Activated B cell treated with CpG ODN at 0.5 μM for 24 hours (primary cell): ENCODE results near the gene PRKG1. TPM values are rescaled to one million over a fixed set of nuclear protein-coding genes. Genes with fewer than 3 reads are reported as not detected.

Experiments
- ATAC-seq: fragments of 200-7000 bp; cut with Tn5 transposase; one replicate; pipeline ENCODE4 v1.10.0; 2021; ENCODE audit warnings: low read depth, mild to moderate bottlenecking, moderate library complexity
- CTCF ChIA-PET: fragments of 350-600 bp; sonication (Branson Sonifier 250); formaldehyde crosslinking; loops from one replicate; lab custom pipeline; 2021; ENCODE audit warnings: antibody characterized with exemption; lab: Charles Lee
- POLR2A ChIA-PET: fragments of 350-600 bp; sonication (Branson Sonifier 250); formaldehyde crosslinking; loops from one replicate; lab custom pipeline; 2021; ENCODE audit warnings: antibody characterized with exemption; lab: Charles Lee
- DNase-seq: peaks from one replicate; pipeline ENCODE4 v3.0.0; 2022
- H3K27ac Mint-ChIP-seq: one replicate; pipeline ENCODE4 v1.8.0; 2020; ENCODE audit warnings: mixed read lengths
- H3K27me3 Mint-ChIP-seq: one replicate; pipeline ENCODE4 v1.8.0; 2021; ENCODE audit warnings: mixed read lengths
- H3K36me3 Mint-ChIP-seq: one replicate; pipeline ENCODE4 v1.8.0; 2021; ENCODE audit warnings: low read depth, mixed read lengths
- H3K4me1 Mint-ChIP-seq: one replicate; pipeline ENCODE4 v1.8.0; 2021; ENCODE audit warnings: mixed read lengths
- H3K4me3 Mint-ChIP-seq: one replicate; pipeline ENCODE4 v1.8.0; 2020; ENCODE audit warnings: mild to moderate bottlenecking, mixed read lengths
- H3K9me3 Mint-ChIP-seq: one replicate; pipeline ENCODE4 v1.8.0; 2020; ENCODE audit warnings: mixed read lengths
- CTCF ChIP-seq: fragments of 200-600 bp; IDR thresholded peaks from one replicate; pipeline ENCODE4 v1.8.0; 2022; ENCODE audit warnings: antibody characterized with exemption, mild to moderate bottlenecking
- intact Hi-C: fragments of 100-400 bp; cut with micrococcal nuclease; formaldehyde crosslinking; loops from one replicate; pipeline ENCODE4 v1.15.1; 2024
- total RNA-seq: library from RNA; stranded (reverse); gene quantifications from 2 replicates; pipeline ENCODE4 v1.2.3, GENCODE V29; 2022

The PRKG1 gene
- total RNA-seq, 1 donor from 2014 or later, result not detected

- ATAC-seq (no peak), DNase-seq (no peak)
- no peak overlapping the region for H3K27ac Mint-ChIP-seq
- ChIA-PET POLR2A (no interaction called here), CTCF (no interaction called here)
- no peak overlapping the region for H3K4me3 Mint-ChIP-seq
- H3K27me3 Mint-ChIP-seq, result no peaks in the 10 kb centered on the region
- H3K9me3 Mint-ChIP-seq, result peaks cover 13% of the 10 kb centered on the region
- no peak for TF ChIP-seq CTCF
- intact Hi-C loops, result no loop called here
- no peaks in the 10 kb centered on the region for H3K4me1 Mint-ChIP-seq
- H3K36me3 Mint-ChIP-seq, result no peaks in the 10 kb centered on the region
Observed at GRCh38 chr10:52011118-52011517, 936.8 kb downstream of the PRKG1 start.

DNA sequence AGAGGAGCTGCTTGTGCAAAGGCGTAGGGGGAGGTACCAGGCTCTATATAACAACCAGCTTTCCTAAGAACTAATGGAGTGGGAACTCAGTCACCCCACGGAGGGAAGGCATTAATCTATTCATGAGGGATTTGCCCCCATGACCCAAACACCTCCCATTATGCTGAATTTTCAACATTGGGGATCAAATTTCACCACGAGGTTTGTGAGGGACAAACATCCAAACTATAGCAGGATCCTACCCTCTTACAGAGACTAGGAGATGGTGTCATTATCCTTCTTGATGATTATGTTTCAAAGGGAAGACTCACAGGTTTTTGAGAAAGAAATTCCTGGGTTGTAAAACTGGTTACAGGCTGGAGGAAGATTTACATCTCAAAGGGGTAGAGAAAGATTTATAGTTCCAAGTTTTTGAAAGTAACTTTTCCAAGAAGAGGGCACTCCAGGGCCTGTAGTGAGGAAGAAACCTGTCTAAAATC is 944.8 kb downstream of the PRKG1 start:
- Mint-ChIP-seq H3K4me1 (no peaks in the 10 kb centered on the region), H3K9me3 (no peaks in the 10 kb centered on the region), H3K36me3 (no peaks in the 10 kb centered on the region), H3K4me3 (no peak overlapping the region), H3K27ac (no peak overlapping the region), H3K27me3 (no peaks in the 10 kb centered on the region)
- ChIA-PET CTCF (no interaction called here), POLR2A (no interaction called here)
- no peak for TF ChIP-seq CTCF
- DNase-seq (no peak), ATAC-seq (no peak)
- intact Hi-C loops, result no loop called here

GRCh38 chr10:52019656-52020055 is 945.4 kb downstream of the PRKG1 start:
- ChIA-PET CTCF (no interaction called here), POLR2A (no interaction called here)
- no peak for TF ChIP-seq CTCF
- Mint-ChIP-seq H3K27ac (no peak overlapping the region), H3K4me1 (no peaks in the 10 kb centered on the region), H3K36me3 (no peaks in the 10 kb centered on the region), H3K9me3 (no peaks in the 10 kb centered on the region), H3K4me3 (no peak overlapping the region), H3K27me3 (no peaks in the 10 kb centered on the region)
- ATAC-seq (no peak), DNase-seq (no peak)
- intact Hi-C loops, result no loop called here

DNA sequence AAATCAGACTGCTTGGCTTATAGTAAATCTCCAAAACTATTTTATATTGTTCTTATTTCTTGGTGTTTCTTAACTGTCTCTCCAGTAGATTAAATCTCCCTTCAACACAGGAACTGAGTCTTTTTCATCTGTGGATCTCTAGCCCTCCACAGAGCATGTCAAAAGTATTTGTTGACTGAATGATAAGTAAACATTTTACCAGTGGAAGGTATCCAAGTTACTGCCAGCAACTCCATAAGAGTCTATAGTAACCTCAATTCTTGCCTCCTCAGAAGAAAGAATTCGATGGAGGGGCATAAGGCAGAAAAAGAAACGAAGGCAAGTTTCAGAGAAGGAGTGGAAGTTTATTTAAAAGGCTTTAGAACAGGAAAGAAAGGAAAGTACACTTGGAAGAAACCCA is 945.9 kb downstream of the PRKG1 start:
- Mint-ChIP-seq H3K9me3 (no peaks in the 10 kb centered on the region), H3K27ac (no peak overlapping the region), H3K4me3 (no peak overlapping the region), H3K4me1 (no peaks in the 10 kb centered on the region), H3K27me3 (no peaks in the 10 kb centered on the region), H3K36me3 (no peaks in the 10 kb centered on the region)
- no peak for DNase-seq
- CTCF ChIA-PET, result no interaction called here
- intact Hi-C loops, result no loop called here
- TF ChIP-seq CTCF, result no peak
- ATAC-seq, result no peak
- POLR2A ChIA-PET, result no interaction called here

GRCh38 chr10:52020702-52021101 is 946.4 kb downstream of the PRKG1 start:
- ChIA-PET POLR2A (no interaction called here), CTCF (no interaction called here)
- H3K36me3 Mint-ChIP-seq, result no peaks in the 10 kb centered on the region
- H3K27me3 Mint-ChIP-seq, result no peaks in the 10 kb centered on the region
- no peaks in the 10 kb centered on the region for H3K9me3 Mint-ChIP-seq
- DNase-seq (no peak), ATAC-seq (no peak)
- intact Hi-C loops, result no loop called here
- no peak for TF ChIP-seq CTCF
- no peak overlapping the region for H3K4me3 Mint-ChIP-seq
- no peak overlapping the region for H3K27ac Mint-ChIP-seq
- no peaks in the 10 kb centered on the region for H3K4me1 Mint-ChIP-seq
